Fibroblast of villous mesenchyme (primary cell): ENCODE results near the gene KRTAP6-3. TPM values are rescaled to one million over a fixed set of nuclear protein-coding genes. Genes with fewer than 3 reads are reported as not detected.

ENCODE experiments used
- DNase-seq: peaks from one replicate; pipeline ENCODE4 v3.0.0-alpha.2; 2010; ENCODE audit warnings: low read depth
- H3K4me3 ChIP-seq: 2 replicates; pipeline ENCODE4 v1.5.1; 2011; ENCODE audit warnings: low read depth, mild to moderate bottlenecking, low read length
- total RNA-seq: library from RNA; depleted of rRNA; stranded (reverse); fragments of >200 nt; gene quantifications from 2 replicates; pipeline ENCODE4 v1.2.3, GENCODE V29; 2012
- TF ChIP-seq, protein P1 (sequence below): IDR thresholded peaks from 2 replicates; pipeline ENCODE4 v1.5.1; 2012; ENCODE audit warnings: low read depth, mild to moderate bottlenecking, low read length; ENCODE audit not compliant: insufficient read depth

Gene KRTAP6-3, protein sequence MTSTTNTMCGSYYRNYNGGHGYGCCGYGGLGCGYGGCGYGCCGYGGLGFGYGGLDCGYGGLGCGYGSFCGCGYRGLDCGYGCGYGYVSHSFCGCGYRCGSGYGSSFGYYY
- not detected in 2 replicates for total RNA-seq

DNA sequence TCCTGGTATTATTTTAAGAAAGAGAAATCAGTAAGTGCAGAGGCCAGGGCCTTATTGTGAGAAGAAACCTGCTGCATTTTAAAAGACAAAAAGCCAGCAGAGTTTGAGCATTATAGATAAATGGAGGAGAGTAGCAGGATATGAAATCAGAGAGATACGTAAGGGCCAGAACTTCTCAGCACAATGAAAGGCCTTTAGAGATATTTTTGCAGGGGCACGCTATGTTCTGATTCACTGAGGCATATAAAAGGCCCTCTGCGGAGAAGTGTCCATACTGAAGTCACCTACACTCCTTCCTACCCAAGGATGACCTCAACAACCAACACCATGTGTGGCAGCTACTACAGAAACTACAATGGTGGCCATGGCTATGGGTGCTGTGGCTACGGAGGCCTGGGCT, at the start of gene KRTAP6-3:
Gene KRTAP6-3, plus strand, starts transcription at position 301 of the 400 bp plus-strand sequence. Its CDS starts 6 bp downstream, at position 307.
- no peak for DNase-seq
- TF ChIP-seq, protein P1, sequence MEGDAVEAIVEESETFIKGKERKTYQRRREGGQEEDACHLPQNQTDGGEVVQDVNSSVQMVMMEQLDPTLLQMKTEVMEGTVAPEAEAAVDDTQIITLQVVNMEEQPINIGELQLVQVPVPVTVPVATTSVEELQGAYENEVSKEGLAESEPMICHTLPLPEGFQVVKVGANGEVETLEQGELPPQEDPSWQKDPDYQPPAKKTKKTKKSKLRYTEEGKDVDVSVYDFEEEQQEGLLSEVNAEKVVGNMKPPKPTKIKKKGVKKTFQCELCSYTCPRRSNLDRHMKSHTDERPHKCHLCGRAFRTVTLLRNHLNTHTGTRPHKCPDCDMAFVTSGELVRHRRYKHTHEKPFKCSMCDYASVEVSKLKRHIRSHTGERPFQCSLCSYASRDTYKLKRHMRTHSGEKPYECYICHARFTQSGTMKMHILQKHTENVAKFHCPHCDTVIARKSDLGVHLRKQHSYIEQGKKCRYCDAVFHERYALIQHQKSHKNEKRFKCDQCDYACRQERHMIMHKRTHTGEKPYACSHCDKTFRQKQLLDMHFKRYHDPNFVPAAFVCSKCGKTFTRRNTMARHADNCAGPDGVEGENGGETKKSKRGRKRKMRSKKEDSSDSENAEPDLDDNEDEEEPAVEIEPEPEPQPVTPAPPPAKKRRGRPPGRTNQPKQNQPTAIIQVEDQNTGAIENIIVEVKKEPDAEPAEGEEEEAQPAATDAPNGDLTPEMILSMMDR: no peak
- no peak within 1 kb of the TSS for H3K4me3 ChIP-seq

DNA sequence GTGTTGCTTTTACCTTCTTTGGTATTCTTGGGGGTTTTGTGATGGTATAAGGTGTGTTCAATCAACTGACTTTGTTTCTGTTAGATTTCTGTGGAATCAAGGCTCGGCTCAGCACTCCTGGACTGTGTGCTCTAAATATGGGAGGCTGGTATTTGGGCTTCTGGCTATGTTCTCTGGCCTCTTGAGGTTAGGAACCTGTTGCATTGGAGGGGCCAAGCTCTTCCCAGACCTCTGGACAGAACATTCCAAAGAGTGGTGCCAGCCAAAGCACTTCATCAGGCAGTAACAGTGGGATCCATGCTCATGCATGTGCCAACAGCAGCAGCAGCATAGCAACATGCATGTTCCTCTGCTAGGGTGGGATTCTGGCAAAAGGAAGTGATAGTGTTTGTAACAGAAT, 39.5 kb upstream of the KRTAP6-3 start:
- no peak overlapping the region for H3K4me3 ChIP-seq
- TF ChIP-seq, protein P1: no peak
- no peak for DNase-seq

DNA sequence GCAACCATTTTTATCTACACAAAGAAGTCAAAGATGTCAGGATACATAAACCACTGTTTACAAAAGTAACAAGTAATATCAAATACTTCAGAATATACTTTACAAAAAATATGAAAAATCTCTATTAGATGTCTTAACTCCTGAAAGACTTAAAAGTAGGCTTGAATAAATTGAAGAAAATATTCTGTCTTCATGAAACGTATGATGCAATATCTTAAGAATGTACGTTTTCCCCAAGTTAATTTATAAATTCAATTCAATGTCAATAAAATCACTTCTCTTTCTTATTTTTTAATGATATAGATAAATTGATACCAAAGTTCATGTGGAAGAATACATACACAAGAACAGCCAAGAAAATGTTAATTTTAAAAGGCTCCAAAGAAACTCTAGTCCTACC, 37.1 kb upstream of the KRTAP6-3 start:
- DNase-seq: no peak
- TF ChIP-seq, protein P1: no peak

DNA sequence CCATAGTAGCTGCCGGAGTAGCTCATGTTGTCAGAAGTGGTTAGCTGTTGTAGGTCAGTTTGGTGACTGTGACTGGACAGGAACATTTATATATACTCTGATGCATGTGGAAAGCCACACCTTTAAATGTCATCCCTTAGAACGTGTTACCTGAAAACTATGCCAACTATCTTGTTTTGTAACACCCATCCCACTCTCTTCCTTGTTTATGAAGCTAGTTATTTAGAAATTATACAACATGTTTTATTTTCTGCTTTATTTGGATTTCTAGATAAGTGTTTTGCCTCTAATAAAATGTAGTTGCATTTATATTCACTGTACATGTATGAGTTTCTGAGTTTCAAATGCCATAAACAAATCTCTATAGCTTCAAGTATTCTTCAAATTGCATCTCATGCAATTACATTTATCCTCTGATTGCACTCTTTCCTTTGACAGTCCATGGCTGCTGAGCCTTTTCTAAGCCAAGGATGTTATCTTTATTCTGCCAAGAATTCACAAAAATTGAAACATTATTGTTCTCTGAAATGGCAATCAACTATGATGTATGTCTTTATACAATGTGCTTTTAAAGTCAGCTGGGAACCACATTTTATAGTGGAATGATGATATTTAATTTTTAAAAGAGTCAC, 30.9 kb upstream of the KRTAP6-3 start, which contains the start of gene KRTAP19-7:
Gene KRTAP19-7, minus strand, starts transcription at position 51 of the 632 bp plus-strand sequence. Its CDS starts 25 bp downstream, at position 26.
- H3K4me3 ChIP-seq: no peak within 1 kb of the TSS
- TF ChIP-seq, protein P1: no peak
- no peak for DNase-seq

More for the DNA sequence above, 37.1 kb upstream of the KRTAP6-3 start:
- no peak overlapping the region for H3K4me3 ChIP-seq

DNA sequence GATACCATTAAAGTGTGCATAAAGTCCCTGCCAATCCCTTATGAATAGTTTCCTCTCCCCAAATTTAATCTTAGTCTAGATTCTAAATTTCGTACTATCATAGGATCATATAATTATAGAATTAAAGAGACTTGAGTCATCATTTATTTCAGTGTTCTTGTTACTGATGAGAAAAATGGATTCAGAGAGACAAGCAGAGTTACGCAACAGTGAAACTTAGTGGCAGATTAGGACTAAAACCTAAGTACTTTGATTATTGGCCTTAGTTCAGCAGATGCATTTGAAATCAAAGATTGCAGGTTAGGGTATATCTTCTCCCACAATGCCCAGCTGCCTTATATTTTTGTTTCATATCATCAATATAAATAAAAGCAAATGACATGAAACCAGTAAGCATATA, 30.3 kb upstream of the KRTAP6-3 start:
- TF ChIP-seq, protein P1: no peak
- no peak overlapping the region for H3K4me3 ChIP-seq
- DNase-seq: no peak

DNA sequence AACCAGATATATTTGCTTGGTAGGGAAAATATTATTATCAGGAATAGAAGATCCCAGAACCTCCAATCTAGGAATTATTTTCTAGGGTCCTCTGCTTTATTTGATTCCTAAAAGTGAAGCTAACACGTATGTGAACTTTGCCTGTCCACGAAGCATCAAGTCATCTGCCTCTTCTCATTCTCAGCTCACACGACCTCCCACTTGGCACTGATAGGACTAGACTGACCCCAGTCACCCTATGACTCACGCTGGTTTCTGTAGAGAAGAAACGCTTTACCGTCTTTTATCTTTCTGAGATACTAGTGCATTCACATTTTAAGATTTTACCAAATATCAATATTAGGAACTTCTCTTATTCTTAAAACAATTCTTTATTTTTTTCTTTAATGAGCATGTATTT, 29.2 kb upstream of the KRTAP6-3 start:
- TF ChIP-seq, protein P1: no peak
- DNase-seq: no peak
- no peak overlapping the region for H3K4me3 ChIP-seq
